HG03060 (cell line): ENCODE measurements around the gene NRP2.

Experiments used
- ATAC-seq: cut with Tn5 transposase; IDR thresholded peaks from one replicate; pipeline ENCODE4 v1.9.1; 2021; ENCODE audit warnings: low read depth, moderate number of reproducible peaks; ENCODE audit not compliant: unreplicated experiment

NRP2 gene

DNA sequence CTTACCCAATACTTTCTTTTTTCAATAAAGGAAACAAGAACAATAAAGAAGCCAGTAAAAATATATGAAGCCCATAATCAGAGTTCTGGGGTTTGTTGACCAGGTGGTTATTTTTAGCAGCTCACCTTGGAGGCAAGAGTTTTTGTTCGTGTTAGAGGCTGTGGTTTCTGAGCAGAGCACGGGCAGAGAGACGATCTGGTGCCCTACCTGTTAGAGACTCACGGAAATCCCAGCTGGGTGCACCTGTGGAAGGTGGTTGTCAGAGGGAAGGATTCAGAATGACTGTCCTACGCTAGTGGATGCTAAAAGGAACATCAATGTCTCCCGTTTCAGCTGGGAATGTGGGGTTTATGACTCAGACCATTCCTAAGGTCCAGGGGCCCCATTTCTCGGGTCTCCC is 87.6 kb downstream of the NRP2 start:
- ATAC-seq = no peak

DNA sequence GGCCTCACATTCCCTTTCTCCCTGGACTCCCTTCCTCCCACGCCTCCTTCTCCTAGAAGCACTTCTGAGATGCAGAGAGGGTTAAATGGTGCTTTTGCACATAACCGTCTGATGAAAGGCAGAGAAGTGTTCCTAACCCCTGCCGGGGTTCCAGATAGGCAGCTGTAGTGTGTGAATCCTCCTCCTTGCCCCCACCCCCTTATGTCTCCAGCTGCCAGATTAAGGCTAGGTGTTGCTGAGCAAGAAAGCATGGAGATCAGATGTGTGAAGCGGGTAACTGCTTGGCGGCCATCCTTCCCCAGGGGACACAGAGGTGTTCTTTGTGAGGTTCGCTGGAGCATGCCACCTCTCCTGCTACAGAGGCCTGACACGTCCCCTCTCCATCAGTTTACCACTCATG is 88.3 kb downstream of the NRP2 start:
- ATAC-seq = no peak

DNA sequence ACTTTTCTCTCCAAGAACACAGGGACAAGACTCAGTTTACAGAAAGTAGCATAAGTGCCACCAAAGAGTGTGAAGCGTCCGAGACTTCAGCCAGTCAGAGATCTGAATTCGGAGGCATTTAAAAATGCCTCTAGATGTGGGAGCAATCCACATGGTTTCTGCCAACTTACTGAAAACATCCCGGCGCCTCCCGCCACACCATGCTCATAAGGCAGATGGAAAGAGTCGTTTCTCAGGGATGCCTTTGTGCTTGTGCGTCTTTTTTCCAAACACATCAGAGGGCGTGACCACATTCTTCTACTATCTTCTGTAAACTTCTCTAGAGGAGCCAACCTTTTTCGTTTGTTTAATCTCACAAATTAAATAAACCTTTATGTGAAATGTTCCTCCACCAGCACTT is 88.7 kb downstream of the NRP2 start:
- ATAC-seq = no peak

DNA sequence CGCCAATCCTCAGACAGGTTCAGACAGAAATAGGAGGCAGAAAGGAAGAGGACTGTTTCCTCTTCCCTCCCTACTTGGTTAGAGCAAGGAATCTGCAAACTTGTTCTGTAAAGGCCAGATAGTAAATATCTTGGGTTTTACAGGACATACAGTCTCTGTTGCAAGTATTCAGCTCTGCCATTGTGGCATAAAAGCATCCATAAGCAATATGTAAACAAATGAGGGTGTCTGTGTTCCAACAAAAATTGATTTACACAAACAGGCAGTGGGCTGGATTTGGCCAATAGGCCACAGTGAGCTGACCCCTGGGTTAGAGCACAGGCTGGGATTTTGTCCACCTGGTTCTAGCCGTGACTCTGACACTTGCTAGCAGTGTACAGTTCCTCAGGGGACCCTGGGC is 89.4 kb downstream of the NRP2 start:
- no peak for ATAC-seq

DNA sequence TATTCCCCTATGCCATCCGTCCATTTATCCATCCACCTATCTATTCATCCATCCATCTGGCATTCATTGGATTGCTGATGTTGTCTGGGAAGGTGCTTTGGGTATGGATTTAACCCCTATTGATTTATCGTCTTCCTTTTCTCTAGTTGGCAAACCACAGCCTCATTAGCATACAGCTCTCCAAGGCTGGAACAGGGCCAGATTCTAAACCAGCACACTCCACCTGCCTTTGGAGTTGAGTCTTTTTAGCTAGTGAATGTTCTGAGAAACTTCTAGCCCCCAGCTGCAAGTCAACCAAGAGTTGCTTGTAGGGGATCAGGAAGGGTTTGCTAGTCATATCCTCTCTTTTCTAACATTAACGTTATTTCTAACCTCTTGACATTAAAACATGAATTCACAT is 90.7 kb downstream of the NRP2 start:
- no peak for ATAC-seq

DNA sequence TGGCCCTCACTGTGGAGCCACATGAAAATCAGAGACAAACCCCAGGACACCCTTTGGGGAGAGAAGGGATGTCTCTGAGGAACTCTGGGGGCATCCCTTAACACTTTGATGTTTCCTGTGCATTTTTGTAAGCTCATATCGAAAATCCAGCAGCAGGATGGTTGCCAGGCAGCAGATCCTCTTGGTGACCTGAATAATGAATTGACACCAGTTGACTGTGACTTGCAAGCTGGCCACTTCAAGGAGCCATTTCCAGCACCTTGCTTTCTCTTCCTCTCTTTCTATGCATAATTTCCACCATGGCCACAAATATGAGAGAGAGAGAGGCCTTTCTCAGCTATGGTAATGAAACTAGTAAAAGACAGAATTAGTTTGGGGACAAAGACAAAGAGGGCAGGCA is 91.7 kb downstream of the NRP2 start:
- ATAC-seq = no peak

DNA sequence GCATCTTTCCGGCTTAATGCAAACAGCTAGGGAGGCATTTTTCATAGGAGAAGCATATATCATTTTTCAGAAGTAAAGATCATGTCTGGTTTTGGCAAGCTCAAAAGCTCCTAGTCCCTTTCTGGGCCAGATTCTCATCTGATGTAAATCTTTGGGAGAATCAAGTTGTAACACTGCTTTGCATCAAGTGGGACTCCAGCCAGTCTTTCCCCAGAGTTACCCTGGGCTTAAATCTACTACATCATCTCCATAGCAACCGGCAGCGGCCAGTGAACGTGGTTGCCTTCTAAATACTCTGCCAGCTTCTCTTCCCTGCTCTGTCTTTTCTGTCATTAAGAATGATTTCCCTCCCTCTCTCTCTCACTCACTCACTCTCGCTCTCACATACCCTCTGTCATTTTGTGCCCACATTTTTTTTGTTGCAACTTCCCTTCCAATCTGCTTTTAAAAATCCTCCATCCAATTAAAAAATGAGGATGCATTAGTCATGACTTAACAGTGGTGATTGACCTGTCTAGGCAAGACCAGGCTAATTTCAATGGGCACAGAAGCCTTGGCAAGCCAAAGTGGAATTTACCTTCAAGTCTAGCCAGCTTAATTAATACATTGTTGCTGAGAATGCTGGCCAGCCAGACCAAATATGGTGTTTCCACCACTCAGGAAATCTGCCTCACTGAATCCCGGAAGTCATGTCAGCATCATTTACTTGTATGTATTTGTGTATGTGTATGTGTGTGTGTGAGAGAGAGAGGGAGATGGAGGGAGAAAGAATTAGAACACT is 93.0 kb downstream of the NRP2 start:
- no peak for ATAC-seq

DNA sequence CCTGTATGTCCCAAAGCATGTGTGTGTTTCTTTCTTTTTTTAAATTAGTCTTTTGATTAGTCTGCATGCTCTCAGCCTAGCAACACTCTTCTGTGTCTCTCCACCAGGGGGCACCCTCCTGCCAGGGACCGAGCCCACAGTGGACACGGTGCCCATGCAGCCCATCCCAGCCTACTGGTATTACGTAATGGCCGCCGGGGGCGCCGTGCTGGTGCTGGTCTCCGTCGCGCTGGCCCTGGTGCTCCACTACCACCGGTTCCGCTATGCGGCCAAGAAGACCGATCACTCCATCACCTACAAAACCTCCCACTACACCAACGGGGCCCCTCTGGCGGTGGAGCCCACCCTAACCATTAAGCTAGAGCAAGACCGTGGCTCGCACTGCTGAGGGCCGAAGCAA is 93.8 kb downstream of the NRP2 start:
- no peak for ATAC-seq

DNA sequence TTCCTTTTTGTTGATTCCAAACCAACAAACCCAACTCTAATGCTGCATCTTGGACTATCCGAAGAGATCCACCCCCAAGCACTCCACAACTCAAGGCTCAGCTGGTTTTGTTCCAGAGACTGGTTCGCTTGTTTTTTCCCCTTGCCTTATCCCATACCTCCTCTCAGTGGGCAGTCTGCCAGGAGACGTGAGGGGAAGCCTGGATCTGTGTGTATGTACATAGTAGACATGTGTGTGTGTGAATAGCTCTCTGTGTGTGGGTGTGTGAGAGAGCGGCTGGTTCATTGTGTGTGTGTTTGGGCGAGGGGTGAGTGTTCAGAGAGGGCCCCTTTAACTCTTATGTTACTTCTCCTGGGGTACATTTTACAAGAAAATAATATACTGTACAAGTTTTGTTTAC is 94.4 kb downstream of the NRP2 start:
- ATAC-seq = no peak

DNA sequence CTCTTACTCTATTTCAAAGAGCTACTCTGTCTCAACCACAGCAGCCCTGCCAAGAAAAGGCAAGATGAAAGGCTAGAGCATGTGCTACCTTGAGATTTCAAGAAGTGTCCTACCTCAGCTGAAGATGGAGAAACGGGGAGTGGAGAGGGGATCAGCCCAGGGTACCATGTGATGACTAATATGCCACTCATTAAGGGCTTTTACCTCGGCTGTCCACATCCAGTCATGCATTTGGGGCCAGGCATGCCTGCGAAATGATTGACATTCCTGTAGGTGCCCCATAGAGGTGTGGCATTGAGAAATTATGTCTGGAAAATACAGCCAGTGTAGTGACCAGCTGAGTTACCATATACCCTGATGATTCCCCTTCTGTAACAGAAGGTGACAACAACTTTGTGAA is 96.1 kb downstream of the NRP2 start:
- ATAC-seq = no peak

DNA sequence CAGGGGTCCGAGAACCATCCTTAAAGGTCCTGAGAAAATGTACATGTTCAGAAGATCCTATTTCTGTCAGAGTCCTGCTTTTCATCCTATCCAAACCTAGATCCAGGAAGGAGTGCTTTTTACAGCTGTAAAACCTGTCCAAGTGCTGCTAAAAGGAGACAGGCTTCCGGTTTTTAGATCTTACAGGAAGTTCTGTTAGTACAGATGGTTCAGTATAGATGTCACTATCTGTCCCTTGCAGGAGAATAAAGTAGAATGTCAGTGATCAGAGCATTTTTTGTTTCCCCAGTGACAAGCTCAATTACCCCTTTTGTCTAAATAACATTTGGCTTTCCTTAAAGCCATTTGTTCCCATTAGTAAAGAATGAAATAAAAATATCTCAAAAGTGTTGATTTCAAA is 98.3 kb downstream of the NRP2 start:
- no peak for ATAC-seq

DNA sequence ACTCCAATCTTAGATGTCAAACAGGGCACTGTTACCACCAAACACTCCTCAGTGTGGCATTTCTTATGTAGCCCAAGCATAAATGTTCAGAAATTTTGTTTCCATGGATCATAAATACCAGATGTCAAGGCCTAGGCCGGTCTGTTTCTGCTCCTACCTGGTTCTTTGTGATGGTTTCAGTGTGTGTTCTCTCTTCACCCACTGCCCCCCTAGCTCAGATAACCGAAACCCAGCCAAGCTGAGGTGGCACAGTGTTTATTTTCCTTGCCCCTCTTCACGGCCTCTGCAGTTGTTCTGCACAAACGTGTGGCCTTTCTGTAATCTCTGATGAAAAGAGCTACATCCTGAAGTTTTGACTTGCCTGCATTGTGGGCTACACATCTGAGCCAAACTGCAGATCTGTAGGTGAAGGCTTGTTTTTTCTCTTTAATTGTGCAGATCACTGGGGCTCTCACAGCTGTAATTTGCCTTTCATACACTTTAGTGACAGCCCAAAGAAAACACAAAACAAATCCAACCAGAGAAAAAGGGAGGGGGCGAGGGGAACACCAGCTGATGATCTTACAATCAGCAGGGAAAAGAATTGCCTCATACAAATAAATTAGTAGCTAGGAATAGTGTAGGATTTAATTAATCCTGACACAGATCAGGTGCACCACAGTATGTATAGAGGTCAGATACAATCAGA is 99.1 kb downstream of the NRP2 start:
- no peak for ATAC-seq

DNA sequence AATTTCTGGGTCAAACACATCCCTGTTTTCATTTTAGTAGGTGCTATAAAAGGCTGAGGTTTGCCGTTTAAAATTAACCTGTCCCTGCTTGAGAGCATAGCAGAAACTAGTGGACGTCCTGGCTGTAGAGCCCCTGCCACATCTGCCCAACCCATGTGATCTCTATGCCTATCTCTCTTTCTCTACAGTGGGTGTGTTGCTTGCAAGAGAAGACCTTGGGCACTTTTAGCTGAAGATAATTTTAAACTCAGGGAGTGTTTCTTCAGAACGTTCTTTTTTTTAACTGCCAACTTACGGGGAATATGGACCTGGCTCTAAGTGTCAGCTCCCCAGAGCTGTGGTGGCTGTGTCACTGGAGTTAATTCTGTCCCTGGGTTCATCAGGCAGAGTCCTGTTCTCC is 100.6 kb downstream of the NRP2 start:
- ATAC-seq = no peak

DNA sequence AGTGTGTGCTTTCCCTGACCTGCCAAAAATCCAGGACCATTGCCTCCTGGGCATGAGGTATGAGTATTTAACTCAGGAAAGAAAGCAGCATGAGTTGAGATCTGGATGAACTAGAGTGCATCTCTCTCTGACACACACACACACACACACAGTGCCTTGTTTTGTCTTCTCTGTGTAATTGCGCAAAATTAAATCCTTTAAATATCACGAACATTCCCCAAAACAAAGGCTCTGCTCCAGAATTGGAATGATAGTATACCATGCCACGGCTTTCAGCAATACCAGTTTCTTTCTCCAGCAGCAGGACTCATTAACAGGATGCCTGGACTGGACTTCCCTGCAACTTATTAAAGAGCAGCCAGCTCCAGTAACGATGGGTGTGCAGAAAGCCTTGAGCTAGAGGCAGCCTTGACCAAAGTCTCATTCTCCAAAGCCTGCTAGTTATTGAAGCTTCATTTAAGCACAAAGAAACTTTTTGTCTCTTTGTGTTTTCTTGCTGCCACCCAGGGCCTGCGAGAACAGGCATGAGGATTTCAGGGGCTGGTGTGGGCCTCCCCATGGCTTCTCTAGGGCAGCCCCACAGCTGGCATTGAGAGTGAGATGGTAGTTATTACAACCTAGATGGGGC is 101.7 kb downstream of the NRP2 start:
- ATAC-seq = no peak

DNA sequence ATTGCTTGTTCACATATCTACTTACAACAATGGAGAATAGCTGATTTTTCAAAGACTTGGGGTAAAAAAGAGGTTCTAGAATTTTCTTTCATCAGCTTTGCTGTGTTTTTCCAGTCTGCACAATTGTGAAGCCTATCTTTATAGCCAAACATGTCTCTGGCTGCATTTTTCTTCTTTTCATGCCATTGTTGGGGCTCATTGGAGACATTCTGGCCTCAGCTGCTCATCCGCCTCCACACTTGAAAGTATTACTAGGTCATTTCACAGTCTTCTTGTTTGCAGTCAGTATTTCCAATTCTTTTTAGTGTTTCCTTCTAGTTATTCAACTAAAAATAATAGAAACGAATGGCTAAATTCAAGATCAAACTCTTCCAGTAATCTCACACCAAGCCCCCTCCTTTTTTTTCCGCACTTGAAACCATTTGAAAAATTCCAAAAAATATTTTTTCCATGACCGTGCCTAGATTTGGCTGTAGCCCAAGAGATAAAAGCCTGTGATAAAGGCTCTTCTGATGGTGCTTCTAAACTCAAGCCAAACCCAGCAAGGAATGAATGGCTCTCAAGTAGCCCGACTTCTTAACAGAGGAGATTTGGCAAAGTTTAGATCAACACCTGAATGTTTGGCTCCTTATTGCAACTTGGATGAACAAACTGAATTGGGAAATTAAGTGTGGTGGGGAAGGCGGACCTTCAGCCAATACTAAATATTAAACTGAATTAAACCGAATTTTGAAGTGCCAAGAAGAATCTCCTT is 103.4 kb downstream of the NRP2 start:
- ATAC-seq = no peak

DNA sequence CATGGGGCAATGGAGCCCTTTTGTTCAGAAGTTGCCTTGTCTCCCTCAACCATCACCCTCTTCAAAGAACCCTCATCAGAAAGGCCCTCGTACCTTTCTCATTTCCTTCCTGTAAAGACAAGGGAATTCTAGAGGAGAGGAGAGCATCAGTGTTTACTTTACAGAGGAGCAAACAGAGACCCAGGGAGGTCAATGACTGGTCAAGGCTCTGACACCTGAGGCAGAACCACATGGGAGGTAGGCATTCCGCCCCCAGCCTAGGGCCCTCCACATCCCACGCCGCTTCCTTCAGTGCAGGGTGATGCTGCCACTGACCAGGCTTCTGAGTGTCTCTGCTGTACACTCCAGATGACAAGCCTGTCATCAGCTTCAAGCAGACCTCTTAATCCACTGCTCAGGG is 104.7 kb downstream of the NRP2 start:
- no peak for ATAC-seq

DNA sequence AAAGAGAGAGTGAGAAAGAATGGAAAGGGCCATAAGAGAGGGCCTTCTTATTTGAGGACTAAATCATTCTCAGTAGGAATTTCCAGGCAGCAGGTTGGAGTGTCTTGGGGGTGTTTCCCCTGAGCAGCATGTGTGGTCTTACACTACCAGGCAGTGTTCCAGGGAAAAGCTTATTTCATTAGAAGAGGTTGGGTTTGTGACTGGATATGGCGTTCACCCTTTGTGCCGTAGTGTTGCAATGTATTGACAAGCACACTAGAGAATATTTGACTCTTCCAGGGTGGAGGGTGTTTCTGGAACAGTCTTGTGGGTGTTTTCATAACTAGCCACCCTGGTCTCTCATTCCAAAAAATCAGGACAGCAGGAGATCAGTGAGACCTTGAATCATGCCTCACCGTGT is 105.5 kb downstream of the NRP2 start:
- ATAC-seq = no peak

DNA sequence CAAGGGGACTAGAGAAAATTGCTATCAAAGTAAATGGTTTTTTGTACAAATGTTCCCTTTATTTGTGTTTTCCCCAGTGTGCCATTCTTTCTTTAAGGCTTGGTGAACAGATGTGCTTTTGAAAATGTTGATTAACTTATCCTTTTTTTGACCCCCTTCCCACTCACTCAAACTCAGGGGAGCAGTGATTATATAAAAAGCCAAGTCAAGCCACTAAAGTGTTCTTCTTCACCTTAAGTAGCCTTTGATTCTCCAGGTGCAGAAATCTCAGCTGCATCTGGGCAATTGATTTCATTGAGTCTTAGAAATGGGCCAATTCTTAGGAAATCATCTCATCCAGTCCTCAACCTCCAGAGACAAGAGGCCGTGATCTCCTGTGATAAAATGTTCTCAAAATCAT is 107.6 kb downstream of the NRP2 start:
- ATAC-seq = no peak

DNA sequence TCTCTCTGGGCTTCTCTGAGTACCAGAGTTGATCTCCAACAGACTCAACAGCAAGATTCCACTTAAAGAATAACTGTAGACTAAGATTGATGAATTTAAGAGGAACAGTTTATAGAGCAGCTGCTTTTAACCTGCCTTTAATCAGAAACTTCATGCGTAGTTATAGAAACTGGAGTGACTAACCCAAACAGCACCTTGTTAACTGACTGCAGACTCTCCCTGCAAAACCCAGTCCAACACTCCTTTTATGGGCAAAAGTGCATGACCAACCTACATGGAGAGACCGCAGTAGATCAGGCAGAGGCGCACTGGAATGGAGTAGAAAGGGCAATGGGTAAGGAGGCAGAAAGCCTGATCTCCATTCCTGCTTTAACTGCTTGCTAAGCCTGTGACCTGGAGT is 110.6 kb downstream of the NRP2 start:
- no peak for ATAC-seq

DNA sequence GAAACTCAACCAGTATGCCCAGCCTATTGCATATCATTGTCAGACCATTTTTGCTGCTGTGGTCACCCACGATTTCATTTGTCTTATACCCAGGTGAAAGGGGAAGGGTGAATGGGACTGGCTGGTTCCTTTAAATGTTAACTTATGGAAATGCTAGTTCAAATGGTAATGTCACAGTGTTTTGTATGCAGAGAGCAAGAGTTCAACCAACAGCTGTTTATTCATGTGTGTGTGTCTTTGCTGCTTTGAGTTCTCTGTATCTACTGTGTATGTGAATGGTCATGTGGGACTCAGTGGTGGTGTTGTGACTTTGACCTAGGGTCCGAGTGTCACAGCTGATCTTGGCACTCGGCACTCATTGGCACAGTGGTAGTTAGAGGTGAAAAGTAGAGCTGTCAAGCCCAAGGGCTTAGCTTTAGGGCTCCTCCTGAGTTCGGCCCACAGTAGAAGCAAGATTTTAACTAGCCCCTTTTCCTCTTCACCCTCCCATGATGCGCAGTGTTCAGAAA is 114.6 kb downstream of the NRP2 start:
- no peak for ATAC-seq

DNA sequence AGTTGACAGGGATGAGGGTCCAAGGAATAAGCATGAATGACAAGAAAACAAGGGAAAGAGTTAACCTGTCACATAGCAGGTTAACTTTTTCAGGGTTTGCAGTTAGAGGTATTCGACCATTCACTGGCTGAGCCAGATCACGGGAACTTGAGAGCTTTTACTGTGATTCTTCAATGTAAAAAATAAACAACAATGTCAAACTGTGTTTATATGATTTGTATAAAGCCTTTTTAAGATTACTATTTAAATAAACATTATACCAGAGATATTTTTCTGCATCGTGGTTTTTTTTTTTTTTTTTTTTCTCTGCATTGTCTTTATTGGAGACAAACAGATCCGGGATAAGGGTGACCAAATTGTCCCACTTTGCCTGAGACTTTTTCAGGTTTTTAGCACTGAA is 115.6 kb downstream of the NRP2 start:
- ATAC-seq = no peak
